PC-3 (cell line): ENCODE results near the gene PRRG4. TPM values are rescaled to one million over a fixed set of nuclear protein-coding genes. Genes with fewer than 3 reads are reported as not detected.

Source experiments
- ATAC-seq: fragments of 200-7000 bp; cut with Tn5 transposase; 2 replicates; pipeline ENCODE4 v1.9.1; 2020; ENCODE audit warnings: mild to moderate bottlenecking, moderate library complexity
- BruUV-seq: library from RNA; stranded (reverse); fragments of 400-500 nt; replicated peaks from 2 replicates; lab custom pipeline; 2021; lab: Mats Ljungman, UMichigan
- CTCF ChIA-PET: fragments of 300-600 bp; sonication (Branson Sonifier 250); formaldehyde crosslinking; loops from one replicate; lab custom pipeline; 2022; ENCODE audit warnings: antibody characterized with exemption; lab: Charles Lee
- POLR2A ChIA-PET: fragments of 300-600 bp; sonication (Branson Sonifier 250); formaldehyde crosslinking; loops from one replicate; lab custom pipeline; 2022; ENCODE audit warnings: antibody characterized with exemption; ENCODE audit not compliant: unreplicated experiment; lab: Charles Lee
- DNase-seq: peaks from one replicate; pipeline ENCODE4 v3.0.0-alpha.2; 2015
- H2AFZ ChIP-seq: fragments of 300-600 bp; sonication (generic); 2 replicates; pipeline ENCODE4 v1.6.0; 2016; ENCODE audit warnings: antibody characterized with exemption, low read length
- H3F3A ChIP-seq: fragments of 300-600 bp; sonication (generic); one replicate; pipeline ENCODE4 v1.6.0; 2017; ENCODE audit warnings: antibody characterized with exemption, low read length, control low read depth, mild to moderate bottlenecking; ENCODE audit not compliant: unreplicated experiment
- H3K27ac ChIP-seq: fragments of 300-600 bp; sonication (generic); 2 replicates; pipeline ENCODE4 v1.5.1; 2016; ENCODE audit warnings: mild to moderate bottlenecking, low read length
- H3K27me3 ChIP-seq: fragments of 300-600 bp; sonication (generic); 2 replicates; pipeline ENCODE4 v1.6.1; 2016; ENCODE audit warnings: low read length, mixed read lengths
- H3K36me3 ChIP-seq: fragments of 300-600 bp; sonication (generic); 2 replicates; pipeline ENCODE4 v1.6.1; 2016; ENCODE audit warnings: low read depth, mixed run types, low read length, mixed read lengths
- H3K4me1 ChIP-seq: fragments of 300-600 bp; sonication (generic); 2 replicates; pipeline ENCODE4 v1.5.1; 2016; ENCODE audit warnings: low read length; ENCODE audit not compliant: insufficient read depth
- H3K4me2 ChIP-seq: fragments of 300-600 bp; sonication (generic); 2 replicates; pipeline ENCODE4 v1.6.0; 2016; ENCODE audit warnings: low read length
- H3K4me3 ChIP-seq: fragments of 300-600 bp; sonication (generic); 2 replicates; pipeline ENCODE4 v1.5.1; 2016; ENCODE audit warnings: mild to moderate bottlenecking, low read length, mixed read lengths
- H3K79me2 ChIP-seq: fragments of 300-600 bp; sonication (generic); 2 replicates; pipeline ENCODE4 v1.6.1; 2017; ENCODE audit warnings: low read length, mixed read lengths
- H3K9ac ChIP-seq: fragments of 300-600 bp; sonication (generic); 2 replicates; pipeline ENCODE4 v1.6.0; 2016; ENCODE audit warnings: mild to moderate bottlenecking, low read length
- H3K9me2 ChIP-seq: fragments of 300-600 bp; sonication (generic); replicated peaks from 2 replicates; pipeline ENCODE4 v1.6.1; 2016; ENCODE audit warnings: mixed run types, low read length, mixed read lengths
- H3K9me3 ChIP-seq: fragments of 300-600 bp; sonication (generic); 2 replicates; pipeline ENCODE4 v1.6.1; 2016; ENCODE audit warnings: low read length, mixed read lengths
- H4K20me1 ChIP-seq: fragments of 300-600 bp; sonication (generic); 2 replicates; pipeline ENCODE4 v1.6.1; 2016; ENCODE audit warnings: low read length, mixed read lengths
- CTCF ChIP-seq: fragments of 300-600 bp; sonication (generic); conservative IDR thresholded peaks from 2 replicates; pipeline ENCODE4 v1.5.1; 2017; ENCODE audit warnings: antibody characterized with exemption, low read depth, mild to moderate bottlenecking, low read length
- EZH2 ChIP-seq: fragments of 300-600 bp; sonication (generic); IDR thresholded peaks from one replicate; pipeline ENCODE4 v1.6.1; 2017; ENCODE audit warnings: antibody characterized with exemption, mild to moderate bottlenecking, low read length; ENCODE audit not compliant: unreplicated experiment
- EZH2phosphoT487 ChIP-seq: fragments of 300-600 bp; sonication (generic); IDR thresholded peaks from 2 replicates; pipeline ENCODE4 v1.6.1; 2018; ENCODE audit warnings: mild to moderate bottlenecking, antibody characterized with exemption, low read length, borderline replicate concordance
- intact Hi-C: fragments of 100-400 bp; cut with micrococcal nuclease; formaldehyde crosslinking; loops from 2 replicates; pipeline ENCODE4 v1.9.0; 2023
- total RNA-seq: library from RNA; depleted of rRNA; stranded (reverse); fragments of >200 nt; gene quantifications from 2 replicates; pipeline ENCODE4 v1.2.3, GENCODE V29; 2014

The PRRG4 gene
- total RNA-seq, 1 experiment from 2014 or later, result 17.9 TPM

GRCh38 chr11:32893093-32893342 is 63.3 kb downstream of the PRRG4 start:
- H3K27me3 ChIP-seq, result no peaks in the 10 kb centered on the region
- peak overlapping the region; percentile 90 for H3K4me2 ChIP-seq
- no peak for DNase-seq
- H3F3A ChIP-seq, result no peaks in the 10 kb centered on the region
- no peak for TF ChIP-seq EZH2
- TF ChIP-seq CTCF, result no peak
- TF ChIP-seq EZH2phosphoT487, result no peak
- H3K79me2 ChIP-seq, result peaks cover 60% of the 10 kb centered on the region
- H3K9me2 ChIP-seq, result no peaks in the 10 kb centered on the region
- CTCF ChIA-PET, result no interaction called here
- POLR2A ChIA-PET, result no interaction called here
- 0 out of 2 replicates have a peak overlapping the region, but pooled peaks have one; percentile 64 for H3K27ac ChIP-seq
- H3K4me1 ChIP-seq, result peaks cover 28% of the 10 kb centered on the region
- H4K20me1 ChIP-seq, result peaks cover 6% of the 10 kb centered on the region; the same call in 1 of the 2 replicates
- intact Hi-C loops, result loop anchor here (5.0 to 10.0 kb wide), 2 partner anchors 172 to 181 kb away; no protein-coding TSS in a partner anchor
- no peaks in the 10 kb centered on the region for H3K36me3 ChIP-seq
- H3K9ac ChIP-seq, result peak overlapping the region; percentile 96
- H3K9me3 ChIP-seq, result no peaks in the 10 kb centered on the region
- H2AFZ ChIP-seq, result peak overlapping the region; percentile 61; the same call in 1 of the 2 replicates
- H3K4me3 ChIP-seq, result peak overlapping the region; percentile 80
- no TSS peak for BruUV-seq
- ATAC-seq, result no peak

- CTCF ChIA-PET, result no interaction called here
- Histone ChIP-seq H3F3A (no peaks in the 10 kb centered on the region), H3K27me3 (no peaks in the 10 kb centered on the region), H3K9me3 (no peaks in the 10 kb centered on the region), H3K4me2 (peak overlapping the region; percentile 90), H3K9me2 (no peaks in the 10 kb centered on the region), H2AFZ (peak overlapping the region; percentile 61), H3K4me3 (peak overlapping the region; percentile 80), H3K9ac (peak overlapping the region; percentile 96), H3K27ac (peak overlapping the region; percentile 64), H3K4me1 (peaks cover 28% of the 10 kb centered on the region), H4K20me1 (peaks cover 6% of the 10 kb centered on the region; the same call in 1 of the 2 replicates), H3K79me2 (peaks cover 65% of the 10 kb centered on the region), H3K36me3 (no peaks in the 10 kb centered on the region)
- peak; percentile 32 for DNase-seq
- intact Hi-C loops, result loop anchor here (1.0 to 10.0 kb wide), 3 partner anchors 84 to 181 kb away; no protein-coding TSS in a partner anchor
- POLR2A ChIA-PET, result no interaction called here
- ATAC-seq, result peak; percentile 37
- BruUV-seq, result no TSS peak
- TF ChIP-seq EZH2 (no peak), CTCF (peak; percentile 57)
These were observed 63.8 kb downstream of the PRRG4 start for GRCh38 chr11:32893343-32894148.
